OCI-LY3 (cell line): ENCODE results near the gene FBXL20.

Experiments
- H2AFZ ChIP-seq: fragments of 200-600, 300-600 bp; shearing (Covaris generic); 2 replicates; pipeline ENCODE4 v1.6.0; 2014; ENCODE audit warnings: antibody characterized with exemption, low read depth, low read length
- H3K27ac ChIP-seq: fragments of 200-600, 300-600 bp; sonication (generic); 2 replicates; pipeline ENCODE4 v1.5.1; 2014; ENCODE audit warnings: mild to moderate bottlenecking, low read length, moderate library complexity, mixed read lengths
- H3K27me3 ChIP-seq: fragments of 200-600, 300-600 bp; sonication (generic); 2 replicates; pipeline ENCODE4 v1.6.1; 2014; ENCODE audit warnings: low read depth, low read length, mixed read lengths
- H3K36me3 ChIP-seq: fragments of 200-600, 300-600 bp; sonication (generic); replicated peaks from 2 replicates; pipeline ENCODE3; 2014; ENCODE audit warnings: low read depth, low read length, mixed read lengths
- H3K4me1 ChIP-seq: fragments of 300-600, 200-600 bp; sonication (generic); 2 replicates; pipeline ENCODE4 v1.6.1; 2014; ENCODE audit warnings: low read length, mixed read lengths
- H3K4me2 ChIP-seq: fragments of 200-600, 300-600 bp; sonication (generic); 2 replicates; pipeline ENCODE4 v1.6.1; 2014; ENCODE audit warnings: low read length, mixed read lengths
- H3K4me3 ChIP-seq: fragments of 300-600, 200-600 bp; sonication (generic); 2 replicates; pipeline ENCODE4 v1.5.1; 2014; ENCODE audit warnings: antibody characterized with exemption, mild to moderate bottlenecking, low read length, moderate library complexity
- H3K79me2 ChIP-seq: fragments of 300-600, 200-600 bp; shearing (Covaris generic); 2 replicates; pipeline ENCODE4 v1.6.1; 2014; ENCODE audit warnings: mild to moderate bottlenecking, low read length, mixed read lengths
- H3K9ac ChIP-seq: fragments of 300-600, 200-600 bp; shearing (Covaris generic); 2 replicates; pipeline ENCODE4 v1.6.0; 2014; ENCODE audit warnings: mild to moderate bottlenecking, low read length, moderate library complexity
- H3K9me3 ChIP-seq: fragments of 200-600, 300-600 bp; shearing (Covaris generic); 2 replicates; pipeline ENCODE4 v1.6.1; 2014; ENCODE audit warnings: low read length, mixed read lengths; ENCODE audit not compliant: insufficient read depth
- H4K20me1 ChIP-seq: fragments of 200-600, 300-600 bp; sonication (generic); 2 replicates; pipeline ENCODE4 v1.6.1; 2016; ENCODE audit warnings: low read length, mixed read lengths; ENCODE audit not compliant: insufficient read depth
- CTCF ChIP-seq: fragments of 200-600, 300-600 bp; sonication (generic); IDR thresholded peaks from 2 replicates; pipeline ENCODE4 v1.5.1; 2014; ENCODE audit warnings: antibody characterized with exemption, low read length, low read depth
- EZH2phosphoT487 ChIP-seq: fragments of 200-600 bp; shearing (Covaris generic); IDR thresholded peaks from 2 replicates; pipeline ENCODE4 v1.6.1; 2018; ENCODE audit warnings: antibody characterized with exemption, mixed run types, low read depth

Gene FBXL20

GRCh38 chr17:39359994-39360393 is 41.4 kb downstream of the FBXL20 start:
- no peak overlapping the region for H2AFZ ChIP-seq
- H3K9me3 ChIP-seq = no peaks in the 10 kb centered on the region
- H4K20me1 ChIP-seq = peaks cover 3% of the 10 kb centered on the region; the same call in 1 of the 2 replicates
- TF ChIP-seq CTCF (no peak), EZH2phosphoT487 (no peak)
- H3K4me1 ChIP-seq = no peaks in the 10 kb centered on the region
- H3K27me3 ChIP-seq = no peaks in the 10 kb centered on the region
- H3K27ac ChIP-seq = no peak overlapping the region
- no peak overlapping the region for H3K9ac ChIP-seq
- no peaks in the 10 kb centered on the region for H3K79me2 ChIP-seq
- H3K36me3 ChIP-seq = no peaks in the 10 kb centered on the region
- no peak overlapping the region for H3K4me2 ChIP-seq
- H3K4me3 ChIP-seq = no peak overlapping the region

- Histone ChIP-seq H3K79me2 (no peaks in the 10 kb centered on the region), H3K9me3 (no peaks in the 10 kb centered on the region), H3K4me1 (no peaks in the 10 kb centered on the region), H3K4me2 (no peak overlapping the region), H3K4me3 (no peak overlapping the region), H3K27me3 (no peaks in the 10 kb centered on the region), H2AFZ (no peak overlapping the region), H3K36me3 (no peaks in the 10 kb centered on the region), H3K27ac (no peak overlapping the region), H3K9ac (no peak overlapping the region), H4K20me1 (peaks cover 3% of the 10 kb centered on the region; the same call in 1 of the 2 replicates)
- no peak for TF ChIP-seq CTCF
- no peak for TF ChIP-seq EZH2phosphoT487
Measured at GRCh38 chr17:39357986-39358385, 43.4 kb downstream of the FBXL20 start.

GRCh38 chr17:39357488-39357887 is 43.9 kb downstream of the FBXL20 start:
- H3K36me3 ChIP-seq = no peaks in the 10 kb centered on the region
- no peaks in the 10 kb centered on the region for H3K4me1 ChIP-seq
- H3K79me2 ChIP-seq = no peaks in the 10 kb centered on the region
- TF ChIP-seq EZH2phosphoT487 = no peak
- TF ChIP-seq CTCF = no peak
- no peak overlapping the region for H2AFZ ChIP-seq
- no peak overlapping the region for H3K27ac ChIP-seq
- peaks cover 3% of the 10 kb centered on the region; the same call in 1 of the 2 replicates for H4K20me1 ChIP-seq
- no peak overlapping the region for H3K9ac ChIP-seq
- H3K27me3 ChIP-seq = no peaks in the 10 kb centered on the region
- H3K9me3 ChIP-seq = no peaks in the 10 kb centered on the region
- H3K4me3 ChIP-seq = no peak overlapping the region
- H3K4me2 ChIP-seq = no peak overlapping the region

- H3K9ac ChIP-seq = no peak overlapping the region
- no peaks in the 10 kb centered on the region for H3K9me3 ChIP-seq
- no peak overlapping the region for H3K4me2 ChIP-seq
- TF ChIP-seq CTCF (no peak), EZH2phosphoT487 (no peak)
- no peak overlapping the region for H2AFZ ChIP-seq
- H3K4me3 ChIP-seq = no peak overlapping the region
- H3K36me3 ChIP-seq = no peaks in the 10 kb centered on the region
- no peak overlapping the region for H3K27ac ChIP-seq
- no peaks in the 10 kb centered on the region for H4K20me1 ChIP-seq
- H3K79me2 ChIP-seq = no peaks in the 10 kb centered on the region
- H3K27me3 ChIP-seq = no peaks in the 10 kb centered on the region
- H3K4me1 ChIP-seq = no peaks in the 10 kb centered on the region
Measured at GRCh38 chr17:39352986-39353385, 48.4 kb downstream of the FBXL20 start.
